GM20000 (cell line): ENCODE data around the gene ROR1.

Experiments
- DNase-seq: peaks from one replicate; pipeline ENCODE4 v3.0.0; 2012; ENCODE audit warnings: low spot score
- CTCF ChIP-seq: IDR thresholded peaks from 2 replicates; pipeline ENCODE4 v1.5.1; 2012; ENCODE audit warnings: mild to moderate bottlenecking, control low read depth; ENCODE audit errors: extremely low read depth, missing control alignments

ROR1 gene

GRCh38 chr1:64000021-64000420 lies 226.2 kb downstream of the ROR1 start:
- no peak for DNase-seq
- TF ChIP-seq CTCF: no peak

GRCh38 chr1:64001038-64001437 lies 227.2 kb downstream of the ROR1 start:
- no peak for DNase-seq

GRCh38 chr1:64004451-64005025 lies 230.7 kb downstream of the ROR1 start:
- no peak for TF ChIP-seq CTCF
- no peak for DNase-seq

More at GRCh38 chr1:64001038-64001437, 227.2 kb downstream of the ROR1 start:
- TF ChIP-seq CTCF: no peak

GRCh38 chr1:64005801-64006200 lies 232.0 kb downstream of the ROR1 start:
- no peak for DNase-seq
- TF ChIP-seq CTCF: no peak

DNA sequence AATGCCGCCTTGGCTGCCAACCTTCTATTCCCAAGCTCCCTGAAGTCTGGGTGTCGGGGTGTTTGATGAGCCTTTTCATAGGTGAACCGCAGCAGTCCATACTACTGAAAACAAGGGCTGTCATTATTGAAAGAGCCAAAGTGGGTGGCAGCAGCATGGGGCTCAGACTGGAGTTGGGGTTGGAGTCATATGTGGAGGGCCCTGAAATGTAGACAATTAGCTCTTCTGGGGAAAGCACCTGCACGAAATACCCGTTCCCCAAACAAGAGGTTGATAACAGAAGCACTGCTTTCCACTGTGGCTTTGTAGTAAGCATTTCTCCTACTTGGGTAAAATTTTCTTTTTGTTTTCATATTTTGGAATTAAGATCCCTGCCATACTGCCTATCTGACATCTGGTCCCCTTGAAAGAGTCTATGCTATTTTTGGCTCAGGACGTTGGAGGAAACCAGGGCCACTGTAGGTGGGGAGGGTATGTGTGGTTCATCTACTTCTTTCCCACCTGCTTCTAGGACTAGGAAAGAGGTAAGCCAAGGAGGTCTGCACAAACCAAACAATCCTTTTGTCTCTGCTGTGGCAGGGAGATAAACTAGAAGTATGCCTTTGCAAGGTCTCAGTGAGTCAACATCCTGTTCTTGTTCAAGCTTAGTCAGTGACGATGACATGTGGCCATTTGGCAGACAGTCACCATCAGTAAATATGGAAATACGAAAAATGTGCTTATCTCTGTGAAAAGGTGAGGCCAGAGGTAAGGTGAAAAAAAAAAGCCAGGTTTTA lies 232.6 kb downstream of the ROR1 start:
- TF ChIP-seq CTCF: no peak
- DNase-seq: no peak

DNA sequence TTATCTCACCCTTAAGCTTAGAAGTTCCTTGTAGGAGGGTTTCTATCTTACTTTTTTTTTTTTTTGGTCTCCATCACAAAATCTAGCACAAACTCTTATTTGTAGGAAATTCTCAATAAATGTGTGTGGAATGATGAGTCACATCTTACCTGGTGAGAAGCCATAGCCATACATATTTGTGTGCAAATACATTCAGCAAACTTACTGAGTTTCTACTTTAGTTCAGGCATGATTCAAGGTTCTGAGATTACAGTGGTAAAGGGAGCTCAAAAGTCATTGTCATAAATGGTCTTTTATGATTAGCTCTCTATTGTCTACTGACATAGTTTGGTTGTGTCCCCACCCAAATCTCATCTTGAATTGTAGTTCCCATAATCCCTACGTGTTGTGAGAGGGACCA lies 236.5 kb downstream of the ROR1 start:
- no peak for TF ChIP-seq CTCF
- no peak for DNase-seq

DNA sequence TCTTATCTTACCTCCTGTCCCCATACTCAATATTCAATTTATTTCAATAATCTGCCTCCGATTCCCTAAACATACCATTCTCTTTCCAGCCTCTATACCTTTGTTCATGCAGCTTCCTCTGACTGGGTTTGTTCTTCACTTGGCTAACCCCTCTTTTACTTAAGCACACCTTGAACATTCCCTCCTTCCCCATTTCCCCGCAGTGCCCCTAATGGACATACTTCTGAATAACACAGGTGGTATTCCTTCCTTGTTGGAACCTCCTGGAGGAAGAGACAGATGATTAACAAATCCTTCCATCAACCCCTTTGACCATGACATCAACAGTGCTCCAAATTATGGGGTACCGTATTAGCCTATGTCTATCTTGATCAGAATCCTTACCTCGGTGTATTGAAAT lies 239.6 kb downstream of the ROR1 start:
- TF ChIP-seq CTCF: no peak
- no peak for DNase-seq
